ENCODE results near the gene TMEM38B.
A peak's percentile ranks its signal among the peaks of the same experiment; 100 is the strongest.

The TMEM38B gene, protein sequence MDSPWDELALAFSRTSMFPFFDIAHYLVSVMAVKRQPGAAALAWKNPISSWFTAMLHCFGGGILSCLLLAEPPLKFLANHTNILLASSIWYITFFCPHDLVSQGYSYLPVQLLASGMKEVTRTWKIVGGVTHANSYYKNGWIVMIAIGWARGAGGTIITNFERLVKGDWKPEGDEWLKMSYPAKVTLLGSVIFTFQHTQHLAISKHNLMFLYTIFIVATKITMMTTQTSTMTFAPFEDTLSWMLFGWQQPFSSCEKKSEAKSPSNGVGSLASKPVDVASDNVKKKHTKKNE

DNA sequence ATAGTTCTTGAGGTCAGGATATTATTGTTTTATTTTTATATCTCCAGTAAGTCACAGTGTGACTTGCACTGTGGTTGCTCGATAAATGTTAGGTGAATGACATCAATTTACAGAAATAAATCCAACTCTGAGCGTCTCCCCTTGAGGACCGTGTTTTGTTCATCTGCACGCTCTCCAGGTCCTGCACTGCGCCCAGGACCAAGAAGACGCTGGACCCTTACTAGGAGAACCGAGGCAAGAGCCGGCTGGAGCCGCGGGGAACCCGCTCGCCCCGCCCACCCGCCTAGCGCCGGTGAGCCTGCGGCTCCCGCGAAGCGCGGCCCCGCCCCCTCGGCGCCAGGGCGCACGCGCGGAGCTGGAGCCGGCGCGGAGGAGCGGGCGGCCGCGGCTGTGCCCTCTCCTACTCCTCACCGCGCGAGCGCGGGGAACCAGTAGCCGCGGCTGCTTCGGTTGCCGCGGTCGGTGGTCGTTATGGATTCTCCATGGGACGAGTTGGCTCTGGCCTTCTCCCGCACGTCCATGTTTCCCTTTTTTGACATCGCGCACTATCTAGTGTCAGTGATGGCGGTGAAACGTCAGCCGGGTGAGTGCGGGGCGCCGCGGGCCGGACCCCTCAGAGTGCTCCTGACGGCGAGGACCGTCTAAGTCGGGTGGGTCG is at the start of gene TMEM38B:
Gene TMEM38B (plus strand): TSS at position 352 of the 658 bp plus-strand sequence. CDS start 120 bp downstream, at position 472.
- H3K79me2 ChIP-seq (ENCODE audit: control insufficient read depth, insufficient read depth, low read length, unreplicated experiment): peaks cover 10% of the 10 kb centered on the region
- peak within 1 kb of the TSS; percentile 87 for H3K4me3 ChIP-seq (ENCODE audit: low read depth, low read length)
- no peaks in the 10 kb centered on the region for H3K36me3 ChIP-seq (ENCODE audit: insufficient read depth, low read length)
- peaks cover 16% of the 10 kb centered on the region for H3K27me3 ChIP-seq (ENCODE audit: insufficient read depth, low read length)
- peak within 1 kb of the TSS; percentile 30; the same call in 1 of the 2 replicates for H3K27ac ChIP-seq (ENCODE audit: low read depth, low read length)
- H2AFZ ChIP-seq (ENCODE audit: low read length, unreplicated experiment): peak within 1 kb of the TSS; percentile 89
- peaks cover 17% of the 10 kb centered on the region for H3K4me1 ChIP-seq (ENCODE audit: control insufficient read depth, insufficient read depth, low read length, unreplicated experiment)

DNA sequence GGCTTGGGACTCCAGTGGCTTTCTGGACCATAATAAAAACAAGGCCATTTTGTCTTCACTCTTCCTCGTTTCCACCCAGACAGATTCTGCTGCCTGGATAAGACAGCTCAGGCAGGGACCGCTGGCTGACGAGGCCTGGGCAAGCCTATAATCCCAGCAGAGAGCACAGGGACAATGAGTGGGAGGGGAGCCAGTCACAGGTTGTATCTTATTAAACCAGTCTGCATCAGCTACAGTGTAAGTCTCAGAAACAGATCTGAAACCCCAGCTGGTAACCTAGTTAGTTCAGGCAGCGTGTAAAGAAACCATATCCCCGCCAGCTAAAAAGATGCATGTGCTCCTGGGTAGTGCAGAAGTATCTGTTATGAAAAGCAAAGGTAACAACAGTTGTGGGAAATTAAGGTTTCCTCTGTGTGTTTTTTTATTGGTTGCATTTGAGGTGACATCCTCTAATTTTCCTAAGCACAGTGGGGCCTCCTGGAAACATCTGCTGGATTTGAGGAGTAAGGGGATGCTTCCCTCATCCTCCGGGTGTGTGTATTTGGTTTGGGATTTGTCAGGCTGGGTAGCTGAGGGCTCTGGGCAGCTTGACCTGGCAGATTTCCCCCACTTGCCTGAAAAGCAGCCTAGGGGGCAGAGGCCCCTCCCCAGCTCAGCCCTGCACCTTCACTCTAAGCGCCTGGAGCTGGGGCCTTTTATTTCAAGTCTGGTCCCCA is 47.3 kb upstream of the TMEM38B start:
- Histone ChIP-seq H3K4me1 (ENCODE audit: control insufficient read depth, insufficient read depth, low read length, unreplicated experiment) (no peaks in the 10 kb centered on the region), H3K27me3 (ENCODE audit: insufficient read depth, low read length) (no peaks in the 10 kb centered on the region), H3K4me3 (ENCODE audit: low read depth, low read length) (no peak overlapping the region), H3K36me3 (ENCODE audit: insufficient read depth, low read length) (no peaks in the 10 kb centered on the region), H3K27ac (ENCODE audit: low read depth, low read length) (no peak overlapping the region), H3K79me2 (ENCODE audit: control insufficient read depth, insufficient read depth, low read length, unreplicated experiment) (no peaks in the 10 kb centered on the region), H2AFZ (ENCODE audit: low read length, unreplicated experiment) (no peak overlapping the region)

DNA sequence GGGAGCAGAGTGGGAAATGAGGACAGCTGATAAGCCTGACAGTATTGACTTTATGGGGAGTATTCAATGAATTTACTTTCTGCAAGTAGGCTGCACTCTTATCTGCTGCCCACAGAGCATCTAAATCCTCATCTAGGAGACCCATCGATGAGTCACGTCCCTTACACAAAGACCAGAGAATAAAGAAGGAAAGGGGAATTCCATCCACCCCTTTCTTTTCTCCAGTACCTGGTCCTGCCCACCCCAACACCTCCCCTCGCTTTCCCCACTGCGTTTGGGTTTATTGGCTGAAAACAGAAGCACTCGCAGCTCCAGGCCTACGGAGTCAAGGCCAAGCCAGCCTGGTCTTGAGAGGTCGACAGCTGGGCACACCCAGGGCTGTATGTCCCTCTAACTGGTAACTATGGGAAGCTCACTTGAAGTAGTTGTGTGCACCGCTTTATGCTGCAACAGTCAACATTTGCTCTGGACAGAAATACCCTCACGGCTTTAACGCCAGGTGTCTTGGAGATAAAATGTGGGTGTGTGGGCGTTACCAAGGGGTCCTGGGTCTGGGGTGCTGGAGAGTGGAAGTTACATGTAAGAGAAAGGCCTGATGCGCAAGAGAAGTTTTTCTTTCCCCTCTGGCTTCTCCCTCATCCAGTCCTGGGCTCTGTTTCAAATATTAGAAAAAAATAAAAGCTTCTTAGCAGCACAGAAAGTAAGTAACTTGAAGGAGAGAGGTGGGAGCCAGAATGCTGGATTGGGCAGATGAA is 46.6 kb upstream of the TMEM38B start:
- no peaks in the 10 kb centered on the region for H3K79me2 ChIP-seq (ENCODE audit: control insufficient read depth, insufficient read depth, low read length, unreplicated experiment)
- H3K4me1 ChIP-seq (ENCODE audit: control insufficient read depth, insufficient read depth, low read length, unreplicated experiment): no peaks in the 10 kb centered on the region
- H3K27ac ChIP-seq (ENCODE audit: low read depth, low read length): no peak overlapping the region
- H2AFZ ChIP-seq (ENCODE audit: low read length, unreplicated experiment): no peak overlapping the region
- H3K36me3 ChIP-seq (ENCODE audit: insufficient read depth, low read length): no peaks in the 10 kb centered on the region
- H3K4me3 ChIP-seq (ENCODE audit: low read depth, low read length): no peak overlapping the region
- H3K27me3 ChIP-seq (ENCODE audit: insufficient read depth, low read length): no peaks in the 10 kb centered on the region

DNA sequence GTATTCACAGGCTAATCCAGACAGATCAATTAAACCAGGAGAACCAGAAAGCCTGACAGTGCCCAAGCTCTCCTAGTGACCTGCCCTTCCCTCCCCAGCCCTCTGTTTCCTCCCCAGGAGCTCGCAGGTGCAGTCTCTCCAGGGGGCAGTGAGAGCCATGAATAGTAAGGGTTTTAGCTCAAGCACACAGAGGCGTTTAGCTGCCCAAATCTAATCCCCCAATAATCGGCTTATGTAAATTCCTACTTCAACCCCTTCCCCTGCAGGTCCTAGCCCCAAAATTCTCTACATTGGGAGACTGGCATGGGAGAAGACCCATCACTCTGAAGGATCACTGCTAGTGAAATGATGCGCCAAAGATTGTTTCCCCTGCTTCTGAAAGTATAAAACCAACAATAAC is 42.5 kb upstream of the TMEM38B start:
- no peaks in the 10 kb centered on the region for H3K4me1 ChIP-seq (ENCODE audit: control insufficient read depth, insufficient read depth, low read length, unreplicated experiment)
- H3K79me2 ChIP-seq (ENCODE audit: control insufficient read depth, insufficient read depth, low read length, unreplicated experiment): no peaks in the 10 kb centered on the region
- peaks cover 18% of the 10 kb centered on the region for H3K27me3 ChIP-seq (ENCODE audit: insufficient read depth, low read length)
- no peak overlapping the region for H2AFZ ChIP-seq (ENCODE audit: low read length, unreplicated experiment)
- no peaks in the 10 kb centered on the region for H3K36me3 ChIP-seq (ENCODE audit: insufficient read depth, low read length)
- H3K27ac ChIP-seq (ENCODE audit: low read depth, low read length): no peak overlapping the region
- no peak overlapping the region for H3K4me3 ChIP-seq (ENCODE audit: low read depth, low read length)

DNA sequence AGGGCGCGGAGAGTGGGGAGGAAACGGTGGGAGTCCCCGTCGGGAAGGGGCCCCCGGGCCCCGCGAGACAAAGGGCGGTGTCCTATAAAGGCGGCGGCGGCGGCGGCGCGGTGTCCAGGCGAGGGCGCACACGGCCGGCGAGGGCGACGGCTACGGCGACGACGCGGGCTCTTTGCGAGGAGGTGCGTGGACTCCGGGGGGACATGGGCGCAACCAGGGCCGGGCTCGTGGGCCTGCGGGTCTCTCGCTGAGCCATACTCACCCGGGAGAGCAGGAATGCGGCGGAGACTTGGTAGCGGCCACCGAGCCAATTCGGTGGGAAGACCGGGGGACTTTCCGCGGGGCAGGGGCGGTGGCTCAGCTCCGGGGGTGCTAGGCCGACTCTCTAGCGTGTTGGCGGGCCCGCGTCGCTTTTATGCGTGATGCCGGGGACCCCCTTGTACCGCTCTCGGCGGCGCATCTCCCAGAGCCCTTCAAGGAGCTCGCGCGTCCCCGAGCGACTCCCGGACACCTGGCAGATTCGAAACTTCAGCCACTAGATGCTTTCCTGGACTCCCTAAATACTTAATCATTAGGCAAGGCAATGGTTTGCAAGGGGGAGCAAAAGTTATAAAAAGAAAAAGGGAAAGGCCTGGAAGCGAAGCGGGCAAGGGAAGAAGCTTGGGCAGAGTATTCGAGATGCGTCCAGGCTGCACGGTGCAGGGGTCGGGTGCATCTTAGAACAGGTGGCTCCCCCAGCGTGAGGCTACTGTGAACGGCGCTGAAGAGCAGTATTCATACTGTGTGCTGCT is 38.0 kb upstream of the TMEM38B start:
- no peak overlapping the region for H3K27ac ChIP-seq (ENCODE audit: low read depth, low read length)
- no peaks in the 10 kb centered on the region for H3K4me1 ChIP-seq (ENCODE audit: control insufficient read depth, insufficient read depth, low read length, unreplicated experiment)
- peak overlapping the region; percentile 71 for H2AFZ ChIP-seq (ENCODE audit: low read length, unreplicated experiment)
- no peaks in the 10 kb centered on the region for H3K79me2 ChIP-seq (ENCODE audit: control insufficient read depth, insufficient read depth, low read length, unreplicated experiment)
- H3K36me3 ChIP-seq (ENCODE audit: insufficient read depth, low read length): no peaks in the 10 kb centered on the region
- peaks cover 26% of the 10 kb centered on the region for H3K27me3 ChIP-seq (ENCODE audit: insufficient read depth, low read length)
- peak overlapping the region; percentile 73 for H3K4me3 ChIP-seq (ENCODE audit: low read depth, low read length)

DNA sequence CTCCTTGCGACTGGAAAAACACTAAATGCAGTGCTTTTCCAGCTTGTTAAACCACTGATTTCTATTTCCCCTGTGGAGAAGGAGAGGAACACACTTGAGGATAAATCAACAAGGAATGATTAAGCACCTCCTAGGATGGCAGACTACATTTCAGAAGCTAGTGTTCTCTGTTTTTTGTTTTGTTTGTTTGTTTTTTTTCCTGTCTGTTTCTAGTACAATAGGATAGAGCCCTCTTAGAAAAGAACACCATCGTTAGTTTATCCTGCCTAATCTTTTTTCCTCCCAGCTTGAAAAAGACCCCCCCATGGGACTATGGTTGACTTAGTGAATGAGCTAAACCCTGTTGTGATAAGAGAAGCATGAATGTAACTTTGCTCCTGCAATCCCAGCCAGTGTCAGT is 36.0 kb upstream of the TMEM38B start:
- Histone ChIP-seq H3K4me1 (ENCODE audit: control insufficient read depth, insufficient read depth, low read length, unreplicated experiment) (no peaks in the 10 kb centered on the region), H2AFZ (ENCODE audit: low read length, unreplicated experiment) (no peak overlapping the region), H3K27ac (ENCODE audit: low read depth, low read length) (no peak overlapping the region), H3K4me3 (ENCODE audit: low read depth, low read length) (no peak overlapping the region), H3K27me3 (ENCODE audit: insufficient read depth, low read length) (peaks cover 26% of the 10 kb centered on the region), H3K36me3 (ENCODE audit: insufficient read depth, low read length) (no peaks in the 10 kb centered on the region), H3K79me2 (ENCODE audit: control insufficient read depth, insufficient read depth, low read length, unreplicated experiment) (no peaks in the 10 kb centered on the region)

DNA sequence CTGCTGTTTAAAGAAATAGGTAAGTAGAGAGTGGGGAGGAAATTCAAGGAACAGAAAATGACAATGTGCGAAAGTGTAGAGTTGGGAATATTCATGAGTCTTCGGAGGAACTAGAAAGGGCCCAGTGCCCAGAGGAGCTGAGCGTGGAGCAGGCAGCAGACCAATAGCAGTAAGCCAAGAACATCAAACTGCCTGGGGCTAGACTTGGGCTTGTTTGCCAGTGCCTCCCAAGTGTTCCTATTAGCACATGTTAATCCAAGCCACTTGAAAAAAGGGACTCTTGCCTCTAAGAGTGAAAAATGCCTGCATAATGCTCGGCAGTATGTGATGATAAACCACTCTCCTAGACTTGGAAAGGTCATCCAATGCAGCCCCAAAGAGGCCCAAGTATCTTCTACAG is 33.3 kb upstream of the TMEM38B start:
- H3K36me3 ChIP-seq (ENCODE audit: insufficient read depth, low read length): no peaks in the 10 kb centered on the region
- H3K27me3 ChIP-seq (ENCODE audit: insufficient read depth, low read length): peaks cover 14% of the 10 kb centered on the region
- no peak overlapping the region for H3K4me3 ChIP-seq (ENCODE audit: low read depth, low read length)
- no peak overlapping the region for H2AFZ ChIP-seq (ENCODE audit: low read length, unreplicated experiment)
- H3K27ac ChIP-seq (ENCODE audit: low read depth, low read length): no peak overlapping the region
- H3K79me2 ChIP-seq (ENCODE audit: control insufficient read depth, insufficient read depth, low read length, unreplicated experiment): no peaks in the 10 kb centered on the region
- H3K4me1 ChIP-seq (ENCODE audit: control insufficient read depth, insufficient read depth, low read length, unreplicated experiment): no peaks in the 10 kb centered on the region

DNA sequence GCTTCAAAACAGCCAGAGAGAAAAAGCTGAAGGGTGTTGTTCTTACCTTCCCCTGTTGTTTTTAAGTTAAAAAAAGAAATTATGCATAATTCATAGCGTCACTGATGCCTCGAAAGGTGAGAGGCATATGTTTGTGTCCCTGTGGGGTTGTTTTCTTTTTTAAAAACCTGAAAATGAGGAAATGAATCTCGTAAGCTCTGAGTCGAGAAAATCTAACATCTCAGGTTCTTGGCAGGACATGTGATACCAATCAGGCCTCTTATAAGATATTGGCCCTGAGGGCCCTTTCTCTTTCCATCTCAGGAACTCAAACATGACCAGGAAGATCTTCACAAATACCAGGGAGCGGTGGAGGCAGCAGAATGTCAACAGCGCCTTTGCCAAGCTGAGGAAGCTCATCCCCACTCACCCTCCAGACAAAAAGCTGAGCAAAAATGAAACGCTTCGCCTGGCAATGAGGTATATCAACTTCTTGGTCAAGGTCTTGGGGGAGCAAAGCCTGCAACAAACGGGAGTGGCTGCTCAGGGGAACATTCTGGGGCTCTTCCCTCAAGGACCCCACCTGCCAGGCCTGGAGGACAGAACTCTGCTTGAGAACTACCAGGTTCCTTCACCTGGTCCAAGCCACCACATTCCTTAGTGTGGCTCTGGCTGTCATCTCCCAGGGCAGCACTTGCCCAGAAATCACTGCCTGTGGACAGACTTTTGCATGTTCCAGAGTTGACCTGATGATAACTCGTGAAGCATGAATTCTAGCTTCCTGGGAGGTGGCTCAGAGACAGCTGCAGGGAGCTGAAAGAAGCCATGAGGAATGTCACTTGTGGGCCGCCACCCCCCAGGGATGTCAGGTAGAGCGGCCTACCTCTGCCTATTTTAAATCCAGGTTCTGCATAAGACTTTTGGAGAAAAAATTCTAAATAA is 31.9 kb upstream of the TMEM38B start, which contains the start of gene TAL2:
Gene TAL2 (plus strand): TSS at position 274 of the 921 bp plus-strand sequence. CDS start 40 bp downstream, at position 314.
- H3K79me2 ChIP-seq (ENCODE audit: control insufficient read depth, insufficient read depth, low read length, unreplicated experiment): no peaks in the 10 kb centered on the region
- no peak within 1 kb of the TSS for H3K27ac ChIP-seq (ENCODE audit: low read depth, low read length)
- H2AFZ ChIP-seq (ENCODE audit: low read length, unreplicated experiment): no peak within 1 kb of the TSS
- H3K4me1 ChIP-seq (ENCODE audit: control insufficient read depth, insufficient read depth, low read length, unreplicated experiment): no peaks in the 10 kb centered on the region
- no peaks in the 10 kb centered on the region for H3K36me3 ChIP-seq (ENCODE audit: insufficient read depth, low read length)
- H3K27me3 ChIP-seq (ENCODE audit: insufficient read depth, low read length): peaks cover 4% of the 10 kb centered on the region; the same call in 1 of the 2 replicates
- no peak within 1 kb of the TSS for H3K4me3 ChIP-seq (ENCODE audit: low read depth, low read length)

DNA sequence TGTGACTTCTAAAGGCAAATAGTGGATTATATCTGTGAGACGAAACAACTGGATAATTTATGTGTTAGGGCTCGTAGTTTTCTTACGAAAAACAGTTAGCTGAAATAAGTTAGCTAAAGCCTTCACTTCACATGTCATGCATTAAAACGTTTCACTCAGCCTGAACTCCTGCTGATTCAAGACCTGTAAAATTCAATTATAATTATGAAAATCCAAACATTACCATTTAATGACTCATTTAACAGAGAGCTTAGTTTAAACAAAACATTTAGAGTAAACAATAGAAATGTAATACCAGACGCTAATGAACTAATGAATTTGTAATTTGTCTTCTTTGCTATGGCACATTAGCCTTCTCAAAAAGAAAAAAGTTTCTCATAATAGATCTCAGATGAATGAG is 30.4 kb upstream of the TMEM38B start:
- no peaks in the 10 kb centered on the region for H3K4me1 ChIP-seq (ENCODE audit: control insufficient read depth, insufficient read depth, low read length, unreplicated experiment)
- H3K27ac ChIP-seq (ENCODE audit: low read depth, low read length): no peak overlapping the region
- no peak overlapping the region for H3K4me3 ChIP-seq (ENCODE audit: low read depth, low read length)
- no peak overlapping the region for H2AFZ ChIP-seq (ENCODE audit: low read length, unreplicated experiment)
- H3K27me3 ChIP-seq (ENCODE audit: insufficient read depth, low read length): peaks cover 11% of the 10 kb centered on the region; the same call in 1 of the 2 replicates
- no peaks in the 10 kb centered on the region for H3K79me2 ChIP-seq (ENCODE audit: control insufficient read depth, insufficient read depth, low read length, unreplicated experiment)
- no peaks in the 10 kb centered on the region for H3K36me3 ChIP-seq (ENCODE audit: insufficient read depth, low read length)

Measured in ACC112 (cell line).